Stimulated activated CD8-positive, alpha-beta memory T cell treated with anti-CD3 and anti-CD28 coated beads, Interleukin-12 subunit alpha, Interleukin-12 subunit beta, amount 100 ng/mL, for 4 hours (primary cell): ENCODE data around the gene GAL.

Experiments used
- DNase-seq: peaks from one replicate; pipeline ENCODE4 v3.0.0-alpha.2; 2020; ENCODE audit warnings: low read depth

The GAL gene

DNA sequence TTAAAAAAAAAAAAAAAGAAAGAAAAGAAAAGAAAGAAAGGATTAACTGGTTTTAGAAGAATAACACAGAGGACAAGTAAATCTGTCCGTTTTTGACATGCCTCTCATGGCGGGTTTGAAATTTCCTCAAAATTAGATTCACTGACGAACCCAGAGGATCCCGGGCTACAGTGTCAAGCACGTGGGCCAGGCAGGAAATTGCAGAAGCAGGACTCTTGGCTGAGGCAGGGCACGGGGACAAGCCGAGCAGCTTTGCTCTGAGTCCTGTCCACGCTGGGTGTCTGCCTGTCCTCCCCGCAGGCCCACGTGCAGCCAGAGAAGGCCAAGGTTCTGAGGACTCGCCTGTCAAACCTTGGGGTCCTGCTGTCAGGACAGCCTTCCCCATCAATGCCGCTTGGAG lies 24.7 kb downstream of the GAL start:
- DNase-seq, result no peak

DNA sequence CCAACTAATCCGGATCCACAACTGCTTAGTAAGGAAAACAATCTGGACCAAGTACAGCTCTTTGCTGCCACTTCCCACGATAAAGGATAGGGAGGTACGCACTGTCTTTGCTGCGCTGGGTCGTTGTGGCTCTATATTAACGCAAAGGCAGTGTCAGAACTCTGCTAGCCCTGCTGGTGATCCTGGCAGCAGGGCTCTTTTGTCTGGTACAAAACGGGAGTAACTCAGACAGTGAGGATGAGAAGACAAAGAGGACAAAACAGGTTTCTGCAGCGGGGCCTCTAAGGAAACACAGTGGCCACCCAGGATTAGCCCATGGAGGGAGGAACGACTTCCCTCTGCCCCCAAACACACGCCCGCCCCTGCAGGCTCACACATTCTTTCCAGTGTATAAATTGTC lies 26.1 kb downstream of the GAL start:
- no peak for DNase-seq

DNA sequence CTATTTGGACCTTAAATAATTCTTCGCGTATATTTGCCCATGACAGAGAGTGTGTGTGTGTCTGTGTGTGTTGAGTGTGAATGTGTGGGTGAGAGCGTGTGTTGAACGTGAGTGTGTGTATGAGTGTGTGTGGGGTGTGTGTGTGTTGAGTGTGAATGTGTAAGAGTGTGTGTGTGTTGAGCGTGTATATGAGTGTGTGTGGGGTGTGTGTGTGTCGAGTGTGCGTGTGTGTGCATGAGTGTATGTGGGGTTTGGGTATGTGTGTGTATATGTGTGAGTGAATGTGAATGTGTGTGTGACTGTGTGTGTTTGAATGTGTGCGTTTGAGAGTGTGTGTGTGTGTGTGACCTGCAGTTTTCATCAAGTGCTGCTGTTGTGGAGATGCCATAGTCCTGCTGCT lies 26.8 kb downstream of the GAL start:
- DNase-seq, result no peak

DNA sequence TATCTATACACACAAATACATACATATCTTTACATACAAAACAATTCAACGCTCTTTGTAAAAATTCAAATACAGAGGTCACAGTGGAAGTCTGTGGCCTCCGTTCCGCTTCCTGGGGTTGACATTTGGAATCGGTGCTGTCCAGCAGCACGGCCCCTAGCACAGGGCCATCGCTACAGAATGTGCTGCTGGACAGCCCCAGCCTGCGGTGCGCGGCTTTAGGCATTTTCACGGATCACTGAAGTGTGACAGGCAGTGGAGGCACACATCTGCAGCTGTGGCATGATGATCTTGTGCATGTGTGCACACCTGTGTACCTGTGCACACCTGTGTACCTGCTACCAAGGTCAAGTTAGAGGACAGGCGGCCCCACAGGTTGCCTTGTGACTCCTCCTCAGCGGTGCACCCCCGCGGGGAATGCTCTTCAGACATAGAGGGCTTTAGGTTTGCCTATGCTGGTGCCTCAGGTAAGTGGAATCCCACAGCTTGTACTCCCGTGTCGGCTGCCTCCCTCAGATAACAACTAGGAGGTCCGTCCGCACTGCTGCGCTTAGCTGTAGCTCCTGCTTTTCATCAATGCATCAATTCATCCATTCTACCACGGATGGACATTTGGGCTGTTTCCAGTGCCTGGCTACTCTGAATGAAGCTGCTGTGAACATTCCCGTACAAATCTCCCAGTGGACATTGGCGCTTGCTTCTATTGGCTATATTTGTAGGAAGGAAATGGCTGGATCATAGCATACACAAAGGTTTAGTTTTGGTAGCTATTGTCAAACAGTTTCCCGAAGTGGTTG lies 29.9 kb downstream of the GAL start:
- DNase-seq, result no peak

DNA sequence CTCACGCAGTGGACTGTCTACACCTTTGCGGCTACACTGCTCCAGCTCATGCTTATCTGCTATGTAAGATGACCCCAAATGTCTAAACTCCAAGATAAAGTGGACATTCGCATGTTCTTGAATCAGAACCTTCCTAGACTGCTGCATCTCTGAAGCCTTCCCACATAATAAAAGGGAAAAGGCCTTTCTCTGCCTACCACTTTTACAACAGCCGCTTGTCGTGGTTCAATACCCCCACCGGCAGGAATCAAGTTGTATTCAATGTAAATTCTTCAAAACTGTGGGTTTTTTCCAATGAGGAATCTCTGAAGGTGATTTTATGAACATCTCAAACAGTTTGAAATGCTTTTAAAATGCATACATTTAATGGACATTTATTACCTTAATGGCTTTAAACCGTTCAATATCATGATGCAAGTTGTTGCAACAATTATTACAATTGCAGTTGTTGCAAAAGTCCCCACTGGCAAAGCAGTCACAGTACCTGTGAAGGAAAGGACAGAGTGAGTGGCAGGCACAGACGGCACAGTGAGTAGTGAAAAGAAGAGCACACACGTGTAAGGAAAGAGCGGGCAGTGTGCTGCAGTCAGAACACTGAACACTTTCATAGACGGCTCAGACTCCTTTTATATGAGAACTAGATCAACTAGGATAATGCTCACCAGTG lies 31.2 kb downstream of the GAL start:
- no peak for DNase-seq

DNA sequence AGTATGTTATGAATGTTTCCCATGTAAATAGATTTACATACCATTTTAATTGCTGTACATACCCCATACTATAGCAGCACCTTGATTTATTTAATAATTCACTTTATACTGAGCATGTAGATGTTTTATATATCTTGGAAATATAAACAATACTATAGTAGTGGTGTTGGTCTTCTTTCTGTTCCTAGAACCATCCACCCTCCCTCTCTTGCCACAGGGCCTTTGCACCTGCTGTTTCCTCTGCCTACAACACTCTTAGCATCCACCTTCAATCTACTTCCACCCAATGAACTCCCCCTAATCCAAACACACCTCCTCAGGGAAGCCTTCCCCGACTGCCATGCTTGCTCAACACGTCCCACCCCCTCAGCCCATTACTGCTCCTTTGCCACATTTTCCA lies 36.7 kb downstream of the GAL start:
- DNase-seq, result no peak

DNA sequence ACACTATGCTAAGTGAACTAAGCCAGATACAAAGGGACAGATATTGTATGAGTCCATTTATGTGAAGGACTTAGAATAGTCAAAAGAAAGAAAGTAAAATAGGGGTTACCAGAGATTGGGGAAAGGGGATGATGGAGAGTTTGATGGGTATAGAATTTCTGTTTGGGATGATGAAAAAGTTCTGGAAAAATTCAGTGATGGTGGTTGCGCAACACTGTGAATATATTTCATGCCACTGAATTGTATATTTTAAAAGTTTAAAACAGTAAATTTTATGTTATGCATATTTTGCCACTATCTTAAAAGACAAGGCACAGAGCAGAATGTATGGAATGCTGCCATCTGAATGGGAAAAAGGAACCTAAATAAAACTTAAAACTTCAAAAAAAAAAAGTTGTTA lies 37.8 kb downstream of the GAL start:
- DNase-seq, result no peak

DNA sequence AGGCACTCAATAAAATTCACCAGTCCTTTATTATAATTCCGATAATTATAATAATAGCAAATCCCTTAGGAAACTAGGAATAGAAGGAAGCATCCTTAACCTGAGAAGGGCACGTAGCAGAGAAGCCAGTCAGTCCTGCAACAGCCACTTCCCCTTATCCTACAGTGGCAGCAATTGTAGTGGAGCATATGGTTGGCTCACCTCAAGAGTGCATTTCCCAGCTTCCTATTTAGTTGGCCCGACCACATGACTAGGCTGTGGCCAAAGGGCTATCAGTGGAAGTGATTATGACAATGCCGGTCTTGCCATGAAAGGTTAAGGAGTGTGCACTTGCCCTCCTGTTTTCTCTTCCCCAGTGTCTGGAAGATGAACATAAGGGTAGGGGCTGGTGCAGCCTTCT lies 39.9 kb downstream of the GAL start:
- DNase-seq, result no peak

DNA sequence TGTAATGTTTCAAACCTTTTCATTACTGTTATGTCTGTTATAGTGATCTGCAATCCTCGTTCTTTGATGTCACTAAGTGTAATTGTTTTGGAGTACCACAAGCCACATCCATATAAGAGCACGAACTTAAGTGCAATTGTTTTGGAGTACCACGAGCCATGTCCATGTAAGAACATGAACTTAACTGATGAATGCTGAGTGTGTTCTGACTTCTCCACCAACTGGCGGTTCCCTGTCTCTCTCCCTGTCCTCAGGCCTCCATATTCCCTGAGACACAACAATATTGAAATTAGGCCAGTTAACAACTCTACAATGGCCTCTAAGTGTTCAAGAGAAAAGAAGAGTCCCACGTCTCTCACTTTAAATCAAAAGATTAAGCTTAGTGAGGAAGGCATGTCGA lies 43.4 kb downstream of the GAL start:
- no peak for DNase-seq

DNA sequence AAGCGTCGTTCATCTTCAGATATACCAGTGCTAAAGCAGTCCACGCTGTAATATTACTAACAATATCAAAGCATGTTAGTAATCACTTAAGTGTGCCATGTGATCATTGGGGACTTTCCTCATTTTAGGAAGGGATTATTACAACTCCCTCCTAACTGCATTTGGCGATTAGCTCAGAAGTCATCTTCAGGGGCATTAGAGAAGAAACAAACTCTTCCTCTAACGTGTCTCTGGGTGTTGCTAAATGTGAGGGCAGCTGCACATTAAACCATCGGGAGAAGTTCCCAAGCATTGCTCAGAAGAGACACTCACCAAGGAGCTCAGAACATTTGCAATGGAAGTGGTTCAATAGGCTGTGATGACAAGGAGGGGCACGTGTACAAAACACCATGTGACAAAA lies 49.8 kb downstream of the GAL start:
- no peak for DNase-seq

DNA sequence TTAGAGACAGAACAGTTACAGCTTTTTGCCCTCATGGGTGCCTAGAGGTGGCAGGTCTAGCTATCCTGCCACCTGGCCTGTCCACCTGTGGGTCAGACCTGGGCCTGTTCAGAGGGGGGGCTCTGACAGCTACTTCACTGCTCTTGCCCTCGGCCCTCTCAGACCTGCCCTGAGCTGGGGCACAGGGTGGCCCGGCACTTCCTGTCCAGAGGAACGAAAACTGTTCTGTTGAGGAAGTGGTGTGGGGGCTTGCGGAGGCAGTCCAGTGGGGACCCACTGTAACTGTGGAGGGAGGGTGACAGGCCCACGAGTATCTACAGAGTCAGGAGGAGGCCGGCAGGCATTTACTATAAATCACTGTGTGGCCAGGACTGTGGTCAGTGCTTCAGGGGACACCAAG lies 50.8 kb downstream of the GAL start:
- DNase-seq, result no peak

DNA sequence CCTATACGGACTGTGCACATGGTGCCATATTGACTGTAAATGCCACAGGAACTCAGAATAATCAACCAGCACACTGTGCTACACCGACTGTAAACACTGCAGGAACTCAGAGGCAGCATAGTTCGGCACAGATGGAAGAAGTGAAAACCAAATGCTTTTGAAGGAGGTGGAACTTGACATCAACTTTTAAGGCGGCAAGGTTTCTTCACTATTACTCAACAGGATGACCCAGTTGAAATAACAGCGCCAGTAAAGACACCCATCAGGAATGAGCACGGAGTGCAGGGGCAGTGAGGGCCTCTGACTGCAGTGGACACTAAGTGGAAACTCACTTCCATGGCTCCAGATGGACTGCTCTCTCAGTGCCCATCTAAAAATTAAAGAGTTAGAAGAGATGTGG lies 51.3 kb downstream of the GAL start:
- DNase-seq, result no peak
